GM21390 (cell line): Measurements from ENCODE around the gene AFAP1L1.
A peak's percentile ranks its signal among the peaks of the same experiment; 100 is the strongest.

ENCODE experiments used
- ATAC-seq: cut with Tn5 transposase; IDR thresholded peaks from one replicate; pipeline ENCODE4 v1.9.1; 2021; ENCODE audit not compliant: unreplicated experiment

AFAP1L1 gene

GRCh38 chr5:149344151-149344550 is 72.5 kb downstream of the AFAP1L1 start:
- ATAC-seq, result no peak

- peak; percentile 96 for ATAC-seq
Measured at GRCh38 chr5:149345147-149345891, 73.7 kb downstream of the AFAP1L1 start, which contains the start of gene GRPEL2. GRPEL2 (plus strand) TSS chr5:149345499; CDS start chr5:149345540, 41 bp downstream.

- no peak for ATAC-seq
Measured at GRCh38 chr5:149345892-149346222, 74.2 kb downstream of the AFAP1L1 start.

DNA sequence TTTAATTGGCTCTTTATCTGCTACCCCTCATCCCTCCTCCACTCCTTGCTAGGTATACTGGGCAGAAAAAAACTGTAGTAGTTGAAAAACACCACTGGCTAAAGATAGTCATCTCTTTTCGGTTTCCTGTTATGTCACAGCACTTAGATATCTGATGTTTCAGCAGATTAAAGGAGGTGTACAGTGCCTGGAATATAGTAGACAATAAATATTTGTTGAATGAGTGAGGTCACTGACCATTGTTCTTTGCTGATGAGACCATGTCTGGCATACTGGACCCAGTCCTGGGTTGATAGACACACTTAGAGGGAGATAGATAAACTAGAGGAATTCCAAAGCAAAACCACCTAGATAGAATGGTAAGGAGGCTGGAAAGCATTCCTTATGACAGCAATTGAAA is 76.9 kb downstream of the AFAP1L1 start:
- no peak for ATAC-seq

GRCh38 chr5:149349382-149349781 is 77.7 kb downstream of the AFAP1L1 start:
- ATAC-seq, result no peak

DNA sequence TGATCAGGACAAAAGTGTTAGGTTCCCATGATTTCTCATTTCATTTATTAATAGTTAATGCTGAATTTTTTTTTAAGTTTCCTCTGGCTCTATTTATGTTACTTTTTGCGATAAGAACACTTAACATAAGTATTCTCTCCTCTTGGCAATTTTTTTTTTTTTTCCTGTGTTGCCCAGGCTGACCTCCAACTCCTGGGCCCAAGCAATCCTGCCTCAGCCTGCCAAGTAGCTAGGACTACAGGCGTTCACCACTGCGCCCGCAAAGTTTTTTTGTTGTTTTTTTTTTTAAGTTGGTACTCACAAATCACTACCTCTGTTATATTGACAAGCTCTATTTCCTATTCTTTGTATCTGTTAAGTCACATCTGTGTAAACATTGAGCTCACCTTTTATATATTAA is 80.5 kb downstream of the AFAP1L1 start:
- ATAC-seq, result no peak

DNA sequence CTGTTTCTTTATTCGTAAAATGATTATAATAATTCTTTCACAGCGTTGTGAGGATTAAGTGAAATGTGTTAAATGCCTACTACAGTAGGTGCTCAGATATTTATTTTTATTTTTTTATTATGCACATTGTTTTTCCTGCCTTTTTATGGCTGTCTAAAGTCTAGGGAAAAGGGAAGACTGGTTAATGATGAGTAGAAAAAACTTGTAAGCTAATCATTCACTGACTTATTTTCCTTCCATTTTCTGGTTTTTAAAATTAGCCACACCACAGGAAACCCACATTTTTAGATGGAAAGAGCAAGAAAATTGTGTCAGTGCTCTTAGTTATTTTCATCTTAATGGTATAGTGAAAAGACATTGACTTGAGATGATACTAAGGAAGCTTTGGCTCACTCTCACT is 82.3 kb downstream of the AFAP1L1 start:
- no peak for ATAC-seq

DNA sequence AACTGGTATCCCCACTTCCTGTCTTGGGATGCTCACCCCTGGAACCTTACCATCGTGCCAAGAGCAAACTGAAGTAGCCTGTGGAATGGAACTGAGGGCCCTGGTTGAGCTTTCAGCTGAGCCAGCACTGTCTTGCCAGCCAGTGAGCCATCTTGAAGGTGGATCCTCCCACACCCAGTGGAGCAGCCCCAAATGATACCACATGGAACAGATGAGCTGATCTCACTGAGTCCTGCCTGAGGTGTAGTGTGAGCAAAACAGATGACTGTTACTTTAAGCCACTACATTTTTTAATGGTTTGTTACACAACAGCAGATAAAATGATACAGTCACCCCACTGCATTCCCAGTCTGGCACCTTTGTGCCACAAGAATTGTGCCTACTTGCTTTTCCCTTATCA is 84.0 kb downstream of the AFAP1L1 start:
- no peak for ATAC-seq

DNA sequence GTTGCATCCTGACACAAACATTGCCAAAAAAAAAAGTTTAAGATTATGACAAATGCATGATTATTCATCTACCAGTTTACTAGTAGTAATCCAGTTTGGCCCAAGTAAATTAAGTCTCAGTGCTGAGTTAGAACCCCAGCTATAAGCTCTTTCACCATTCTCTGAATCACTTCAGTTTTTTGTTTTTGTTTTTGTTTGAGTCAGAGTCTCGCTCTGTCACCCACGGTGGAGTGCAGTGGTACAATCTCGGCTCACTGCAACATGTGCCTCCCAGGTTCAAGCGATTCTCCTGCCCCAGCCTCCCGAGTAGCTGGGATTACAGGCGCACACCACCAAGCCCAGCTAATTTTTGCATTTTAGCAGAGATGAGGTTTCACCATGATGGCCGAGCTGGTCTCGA is 84.7 kb downstream of the AFAP1L1 start:
- ATAC-seq, result no peak

DNA sequence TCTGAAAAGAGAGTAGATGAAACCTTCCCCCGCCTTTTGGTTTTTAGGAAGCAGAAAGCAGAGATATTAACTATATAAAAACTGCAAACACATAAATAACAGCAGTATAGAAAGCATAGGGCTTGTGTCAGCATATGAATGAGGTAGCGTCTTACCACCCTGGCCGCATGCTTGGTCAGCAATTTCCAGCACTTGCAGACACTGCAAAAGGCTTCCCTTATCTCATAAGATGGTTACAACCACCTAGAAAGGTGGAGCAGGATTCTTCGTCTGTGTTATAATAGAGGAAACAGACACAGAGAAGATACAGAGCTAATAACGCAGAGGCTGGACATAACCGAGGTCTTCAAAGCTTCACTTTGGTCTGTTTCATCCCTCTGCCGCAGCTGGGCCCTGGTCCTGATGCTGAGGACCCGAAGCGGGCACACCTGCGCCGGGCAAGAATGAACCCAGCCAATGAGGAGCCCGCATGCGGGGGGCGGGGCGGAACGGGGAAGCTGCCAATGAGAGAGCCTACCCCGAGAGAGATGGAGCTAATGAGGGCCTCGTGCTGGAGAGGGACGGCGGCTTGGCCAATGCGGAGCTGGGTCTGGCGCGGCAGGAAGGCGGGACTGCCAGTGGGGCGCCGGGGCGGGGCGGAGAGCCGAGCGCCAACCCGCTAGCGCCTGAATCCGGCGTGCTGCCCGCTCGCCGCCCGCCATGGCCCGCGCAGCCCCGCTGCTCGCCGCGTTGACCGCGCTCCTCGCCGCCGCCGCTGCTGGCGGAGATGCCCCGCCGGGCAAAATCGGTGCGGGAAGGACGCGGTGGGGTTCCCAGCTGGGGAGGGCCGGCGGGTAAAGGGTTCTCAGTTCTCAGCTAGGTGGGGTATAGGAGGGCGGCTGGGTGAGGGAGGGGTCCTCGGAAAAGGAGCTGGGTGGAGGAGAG is 86.0 kb downstream of the AFAP1L1 start, which contains the start of gene PCYOX1L:
TSS of gene PCYOX1L (plus strand) at position 677 of the 924 bp plus-strand sequence. CDS start at position 700, 23 bp downstream.
- peak; percentile 99 for ATAC-seq

- ATAC-seq, result peak; percentile 7
Measured at GRCh38 chr5:149358294-149358651, 86.6 kb downstream of the AFAP1L1 start.

GRCh38 chr5:149358868-149359495 is 87.3 kb downstream of the AFAP1L1 start:
- ATAC-seq, result no peak

- no peak for ATAC-seq
Measured at GRCh38 chr5:149360272-149360671, 88.6 kb downstream of the AFAP1L1 start.

- no peak for ATAC-seq
Measured at GRCh38 chr5:149362541-149362940, 90.9 kb downstream of the AFAP1L1 start.

GRCh38 chr5:149363358-149363757 is 91.7 kb downstream of the AFAP1L1 start:
- ATAC-seq, result no peak

DNA sequence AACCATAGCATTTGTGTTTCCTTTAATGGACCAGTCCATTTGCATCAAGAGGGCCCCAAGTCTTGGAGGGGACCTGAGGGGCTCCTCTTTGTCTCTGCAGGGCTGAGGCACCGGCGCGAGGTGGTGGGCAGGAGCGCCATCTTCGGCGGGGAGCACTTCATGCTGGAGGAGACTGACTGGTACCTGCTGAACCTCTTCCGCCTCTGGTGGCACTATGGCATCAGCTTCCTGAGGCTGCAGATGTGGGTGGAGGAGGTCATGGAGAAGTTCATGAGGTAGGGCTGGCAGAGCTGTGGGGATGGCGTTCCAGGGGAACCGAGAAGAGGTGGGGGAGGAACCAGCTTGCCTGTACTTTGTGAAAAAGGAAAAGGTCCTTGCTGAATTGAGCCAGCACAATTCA is 92.3 kb downstream of the AFAP1L1 start:
- ATAC-seq, result no peak

DNA sequence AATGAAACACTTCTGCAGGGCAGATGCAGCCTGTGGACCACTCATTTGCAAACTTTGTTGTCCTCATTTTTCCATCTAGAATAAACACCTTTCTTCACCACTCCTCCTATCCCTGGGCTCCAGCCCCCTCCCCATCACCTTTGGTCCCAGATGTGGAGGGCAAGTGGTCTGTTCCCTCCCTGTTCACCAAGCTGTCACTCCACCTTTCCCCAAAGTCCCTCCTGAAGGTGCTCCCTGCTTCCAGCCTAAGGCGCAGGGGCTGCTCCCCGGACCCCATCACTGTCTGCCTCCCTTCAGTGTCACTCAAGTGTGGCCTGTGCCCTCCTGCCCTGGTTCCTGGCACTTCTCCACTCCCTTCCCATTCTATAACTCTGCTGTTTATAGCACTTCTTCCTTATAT is 93.1 kb downstream of the AFAP1L1 start:
- ATAC-seq, result no peak

DNA sequence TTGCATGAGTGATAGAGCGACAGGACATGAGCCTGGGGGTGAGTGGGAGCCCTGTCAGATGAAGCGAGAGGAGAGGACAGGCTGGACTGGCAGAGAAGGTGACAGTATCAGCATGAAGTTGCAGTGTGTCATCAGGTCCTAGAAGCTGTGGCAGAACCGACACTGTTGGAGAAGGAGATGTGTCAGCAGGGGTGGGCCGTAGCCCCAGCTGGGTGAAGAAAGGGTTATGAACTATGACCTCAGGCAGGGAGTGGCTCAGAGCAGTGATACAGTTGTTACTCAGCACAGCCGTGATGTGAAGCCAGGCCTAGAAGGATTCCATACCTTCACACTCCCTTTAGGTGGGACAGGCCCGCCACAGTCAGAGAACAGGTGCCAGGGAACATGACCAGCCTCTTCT is 93.8 kb downstream of the AFAP1L1 start:
- ATAC-seq, result no peak

GRCh38 chr5:149366169-149366729 is 94.6 kb downstream of the AFAP1L1 start:
- ATAC-seq, result no peak

DNA sequence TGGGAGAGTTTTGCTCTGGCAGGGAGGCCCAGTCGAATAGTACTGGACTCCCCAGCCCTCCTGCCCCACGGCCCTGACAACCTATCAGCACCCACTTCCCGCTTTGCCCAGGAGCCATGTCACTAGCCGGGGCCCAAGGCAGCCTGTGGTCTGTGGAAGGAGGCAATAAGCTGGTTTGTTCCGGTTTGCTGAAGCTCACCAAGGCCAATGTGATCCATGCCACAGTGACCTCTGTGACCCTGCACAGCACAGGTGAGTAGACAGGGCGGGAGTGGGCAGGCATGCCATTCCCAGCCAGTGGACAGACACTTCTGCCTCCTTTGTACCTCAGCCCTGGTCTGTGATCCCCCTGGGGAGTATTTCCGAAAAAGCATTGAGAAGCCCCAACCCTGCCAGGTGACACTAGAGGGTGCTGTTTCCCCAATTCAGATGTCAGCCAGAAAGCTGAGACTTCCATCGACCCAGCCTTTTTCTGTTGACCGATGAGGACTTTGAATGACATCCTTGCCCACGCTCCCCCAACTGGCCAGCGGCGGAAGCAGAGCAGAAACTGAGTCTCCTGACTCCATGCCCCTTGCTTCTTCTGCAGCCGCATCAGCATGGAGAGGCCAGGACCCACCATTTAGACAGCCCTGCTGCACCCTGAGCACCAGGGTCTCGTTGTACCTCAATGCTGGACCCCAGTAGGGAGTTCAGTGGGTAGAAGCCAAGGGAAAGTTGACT is 95.8 kb downstream of the AFAP1L1 start:
- peak; percentile 71 for ATAC-seq
